A204.1 (cell line): ENCODE results near the gene GABRB2.
"Not testable (repeated sequence)": the region's sequence is repeated elsewhere in the genome, so short reads cannot be mapped to it uniquely, and the experiment has no call there.

Experiments used
- FAIRE-seq: peaks from 2 replicates; lab custom pipeline; 2012; peaks lifted over from hg19 to GRCh38; lab: Jason Lieb, UNC

The GABRB2 gene

GRCh38 chr5:161385027-161385426 lies 161.5 kb downstream of the GABRB2 start:
- no peak for FAIRE-seq

- no peak for FAIRE-seq
Measured at GRCh38 chr5:161382685-161383084, 163.8 kb downstream of the GABRB2 start.

DNA sequence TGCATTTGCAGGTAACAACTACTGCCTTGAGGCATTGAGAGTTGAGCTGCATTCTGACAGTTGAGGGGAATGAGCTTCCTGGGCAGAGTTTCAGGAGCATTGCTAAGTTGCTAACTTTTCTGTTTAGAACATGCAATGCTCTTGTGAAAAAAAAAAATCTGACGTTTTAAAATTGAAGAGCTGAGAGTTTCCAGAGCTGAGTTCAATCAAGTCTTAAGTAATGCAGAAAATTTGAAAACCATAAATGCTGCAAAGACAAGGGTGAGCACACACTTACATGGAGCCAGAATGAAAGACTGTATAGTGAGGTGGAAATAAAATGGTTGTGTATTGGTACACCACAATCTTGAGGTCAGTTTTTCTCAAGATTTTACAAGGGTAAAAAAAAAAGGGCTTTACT lies 166.0 kb downstream of the GABRB2 start:
- no peak for FAIRE-seq

DNA sequence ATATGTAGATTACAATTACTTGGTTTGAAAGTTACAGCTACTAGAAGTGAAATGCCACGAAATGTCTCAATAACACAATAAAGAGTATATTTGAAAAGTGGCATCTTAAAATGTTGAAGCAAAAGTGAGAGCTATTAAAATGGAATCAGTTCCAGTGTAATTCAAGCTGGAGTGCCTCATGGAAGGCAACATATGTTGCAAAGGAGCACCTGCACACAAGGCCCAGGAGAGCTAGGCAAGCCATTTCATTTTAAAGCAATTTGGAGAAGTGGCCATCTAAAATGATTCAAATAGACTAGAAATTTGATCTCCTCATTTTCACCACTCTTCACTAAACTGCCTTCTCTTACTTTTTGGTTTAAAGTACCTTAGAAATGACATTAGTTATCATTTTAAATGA lies 167.8 kb downstream of the GABRB2 start:
- FAIRE-seq = no peak

DNA sequence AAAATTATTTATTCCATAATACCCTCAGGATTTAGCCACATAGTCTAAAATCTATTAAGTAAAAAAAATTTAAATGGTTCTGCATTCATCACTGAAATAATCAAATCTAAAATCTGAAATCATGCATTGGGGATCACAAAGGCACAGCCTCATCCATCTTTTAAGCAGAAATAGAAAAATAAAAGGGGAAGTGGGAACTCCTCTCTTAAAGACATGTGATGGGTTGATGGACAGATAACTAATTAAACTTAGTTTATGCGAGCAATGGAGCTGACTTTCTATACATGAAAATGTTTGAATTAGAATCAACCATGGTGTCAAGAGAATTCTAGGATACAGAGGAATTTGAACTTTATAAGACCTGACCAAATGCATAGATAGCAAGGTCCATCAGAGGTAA lies 170.5 kb downstream of the GABRB2 start:
- no peak for FAIRE-seq

DNA sequence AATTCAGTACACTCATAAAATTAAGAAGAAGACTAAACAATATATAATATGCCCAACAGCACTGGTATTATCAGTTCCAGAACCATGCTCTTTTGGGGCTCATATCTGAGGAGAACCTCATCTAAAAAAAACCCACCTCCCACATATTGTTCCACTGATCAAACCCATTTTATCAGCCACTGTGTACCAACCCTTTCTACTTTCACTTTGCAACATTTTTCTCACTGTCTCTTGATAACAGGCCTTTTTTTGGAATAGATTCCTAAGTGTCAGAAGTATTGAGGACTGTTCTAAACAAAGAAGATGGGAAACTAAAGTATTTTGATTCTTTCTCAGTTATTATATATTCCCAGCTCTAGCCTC lies 173.2 kb downstream of the GABRB2 start:
- no peak for FAIRE-seq

DNA sequence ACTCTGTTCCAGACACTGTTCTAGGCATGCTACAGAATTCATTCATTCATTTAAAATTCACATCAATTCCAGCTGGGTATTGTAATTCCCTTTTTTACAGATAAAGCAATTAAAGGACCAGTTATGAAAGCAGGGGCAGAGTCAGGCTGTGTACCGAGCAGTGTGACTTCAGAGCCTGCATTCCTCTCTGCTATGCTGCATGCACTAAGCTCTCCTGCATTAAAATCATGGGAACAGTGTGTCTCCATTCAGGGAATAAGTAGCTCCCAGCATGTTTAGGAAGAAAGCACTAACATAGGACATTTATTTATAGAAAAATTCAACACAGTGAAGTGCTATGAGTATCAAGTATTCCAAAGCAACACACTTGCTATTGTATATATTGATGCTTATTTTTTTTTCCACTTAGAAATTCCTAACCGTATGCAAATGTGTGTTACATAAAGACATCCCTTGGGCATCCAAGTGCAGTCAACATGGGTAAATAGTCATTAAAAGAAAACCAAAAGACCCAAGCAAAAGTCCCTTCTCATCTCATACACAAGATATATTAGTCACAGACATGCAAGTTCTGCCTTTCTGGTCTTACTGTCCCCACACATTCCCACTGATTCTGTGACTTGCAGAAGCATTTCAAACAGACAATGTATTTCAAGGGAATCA lies 173.7 kb downstream of the GABRB2 start:
- no peak for FAIRE-seq

GRCh38 chr5:161369022-161369421 lies 177.5 kb downstream of the GABRB2 start:
- no peak for FAIRE-seq

- FAIRE-seq = no peak
Measured at GRCh38 chr5:161358446-161358845, 188.1 kb downstream of the GABRB2 start.

DNA sequence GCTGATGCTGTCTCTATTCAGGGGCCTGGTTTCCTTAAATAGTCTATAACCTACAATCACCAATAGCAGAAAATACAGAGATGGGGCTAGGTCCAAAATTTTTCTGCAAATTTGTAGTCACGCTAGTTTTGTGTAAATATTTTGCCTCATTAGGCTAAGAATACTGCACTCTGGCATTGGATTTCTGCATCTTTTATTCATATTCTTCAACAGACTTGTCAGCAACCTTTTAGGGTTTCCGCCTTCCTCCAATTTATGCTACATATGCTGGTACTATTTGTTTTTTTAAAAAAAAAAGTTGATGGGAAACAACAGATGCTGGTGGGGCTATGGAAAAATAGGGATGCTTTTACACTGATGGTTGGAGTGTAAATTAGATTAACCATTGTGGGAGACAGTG lies 202.3 kb downstream of the GABRB2 start:
- no peak for FAIRE-seq

GRCh38 chr5:161342886-161343285 lies 203.6 kb downstream of the GABRB2 start:
- FAIRE-seq = no peak

- FAIRE-seq = no peak
Measured at GRCh38 chr5:161340012-161340411, 206.5 kb downstream of the GABRB2 start.

- no peak for FAIRE-seq
Measured at GRCh38 chr5:161333194-161333880, 213.2 kb downstream of the GABRB2 start.

DNA sequence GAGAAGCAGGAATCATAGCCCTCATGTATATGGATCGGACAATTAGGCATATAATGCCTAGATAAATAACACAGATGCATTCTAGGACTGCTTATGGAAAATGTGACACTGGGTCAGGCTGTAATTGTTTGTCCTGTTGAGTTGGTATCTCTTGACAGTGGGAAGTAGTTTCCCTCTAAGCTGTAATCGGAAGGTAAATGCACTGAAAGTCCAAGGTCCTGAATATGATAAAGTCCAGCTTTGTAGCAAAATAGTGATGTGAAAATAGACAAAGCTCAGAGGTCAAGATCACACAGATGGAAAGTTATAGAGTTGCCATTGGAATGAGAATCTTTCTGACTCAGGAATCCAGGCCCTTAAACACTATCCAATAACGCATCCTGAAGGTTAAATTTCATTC lies 214.2 kb downstream of the GABRB2 start:
- FAIRE-seq = no peak

DNA sequence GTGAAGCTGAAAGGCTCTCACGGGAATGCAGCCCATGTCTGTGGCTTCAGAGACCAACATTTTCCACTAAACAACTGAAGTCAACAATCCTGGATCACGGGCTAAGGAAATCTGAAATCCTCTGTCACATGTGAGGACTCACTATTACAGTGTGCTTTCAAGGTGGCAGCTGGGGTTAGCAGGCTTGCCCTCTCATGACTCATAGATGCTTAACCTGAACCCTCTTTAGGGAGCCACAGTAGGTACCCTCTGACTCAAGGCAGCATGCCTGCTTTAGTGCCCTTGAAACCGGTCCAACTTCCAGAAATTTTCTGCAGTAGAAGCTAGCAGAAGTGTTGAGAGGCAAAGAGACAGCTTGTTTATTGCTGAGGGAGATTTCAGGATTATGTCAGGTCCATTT lies 232.5 kb downstream of the GABRB2 start:
- no peak for FAIRE-seq

DNA sequence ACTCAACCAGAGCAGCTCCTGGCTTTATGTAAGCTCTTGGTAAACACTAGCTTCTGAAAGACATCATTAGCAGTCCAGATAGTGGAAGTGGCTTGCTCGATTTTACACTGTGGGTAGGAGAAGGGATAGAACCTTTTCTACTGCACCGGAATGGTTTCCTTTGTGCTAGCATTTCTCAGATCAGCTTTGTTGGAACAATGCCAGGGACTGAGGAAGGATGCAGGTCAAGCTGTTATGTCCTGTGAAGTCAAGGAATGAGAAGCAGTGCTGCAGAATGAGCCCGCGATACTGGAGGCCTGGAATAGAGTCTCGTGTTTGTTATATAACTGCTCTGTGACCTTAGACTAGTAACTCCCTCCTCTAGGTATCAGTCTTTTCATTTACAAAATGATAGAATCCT lies 233.6 kb downstream of the GABRB2 start:
- FAIRE-seq = no peak

- no peak for FAIRE-seq
Measured at GRCh38 chr5:161311965-161312364, 234.6 kb downstream of the GABRB2 start.

- FAIRE-seq = no peak
Measured at GRCh38 chr5:161311146-161311708, 235.3 kb downstream of the GABRB2 start.

DNA sequence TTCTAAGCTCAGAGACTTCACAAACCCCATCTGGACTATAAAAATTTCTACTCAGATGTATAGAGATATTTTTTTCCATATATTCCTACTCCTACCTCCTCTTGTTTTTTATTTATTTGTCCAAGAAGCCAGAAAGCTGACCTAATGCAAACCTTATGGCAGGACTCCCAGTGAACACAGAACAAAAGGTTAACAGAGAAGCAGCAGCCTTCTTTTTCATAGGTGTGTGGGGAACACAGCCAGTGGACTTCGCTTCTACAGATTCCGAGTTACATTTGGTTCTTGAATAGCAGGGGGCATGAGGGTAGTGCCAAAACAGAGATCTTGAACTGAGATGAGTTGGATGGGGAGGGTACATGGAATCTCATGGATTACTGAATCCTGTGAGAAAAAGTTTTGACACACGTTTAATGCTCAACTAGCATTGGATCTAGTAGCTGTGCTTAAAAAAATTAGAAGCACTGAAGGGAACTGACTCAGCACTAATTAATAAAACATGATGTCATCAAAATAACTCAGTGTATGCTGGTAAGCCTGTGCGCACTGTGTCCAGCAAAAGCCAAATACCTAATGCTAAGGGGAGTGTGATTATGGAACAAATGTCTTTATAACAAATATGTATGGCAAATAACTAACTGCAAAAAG lies 240.1 kb downstream of the GABRB2 start:
- FAIRE-seq = no peak

DNA sequence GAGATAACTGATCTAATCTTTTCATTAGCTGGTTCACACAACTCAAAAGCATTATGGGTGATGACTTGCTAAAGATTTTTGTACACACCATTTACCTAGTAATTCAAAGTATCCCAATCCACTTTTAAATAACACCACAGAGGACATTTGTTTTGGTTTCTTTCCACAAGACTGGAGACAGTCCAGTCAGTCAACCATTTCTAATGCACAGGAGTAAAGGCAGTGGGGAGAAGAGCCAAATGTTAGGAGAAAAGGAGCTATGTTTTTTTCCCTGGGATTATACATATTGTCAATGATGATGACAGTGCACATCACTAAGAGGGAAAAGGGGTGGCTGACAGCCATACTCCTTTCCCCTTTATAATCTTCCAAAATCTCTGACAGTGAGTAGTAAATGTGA lies 240.9 kb downstream of the GABRB2 start:
- FAIRE-seq = no peak

DNA sequence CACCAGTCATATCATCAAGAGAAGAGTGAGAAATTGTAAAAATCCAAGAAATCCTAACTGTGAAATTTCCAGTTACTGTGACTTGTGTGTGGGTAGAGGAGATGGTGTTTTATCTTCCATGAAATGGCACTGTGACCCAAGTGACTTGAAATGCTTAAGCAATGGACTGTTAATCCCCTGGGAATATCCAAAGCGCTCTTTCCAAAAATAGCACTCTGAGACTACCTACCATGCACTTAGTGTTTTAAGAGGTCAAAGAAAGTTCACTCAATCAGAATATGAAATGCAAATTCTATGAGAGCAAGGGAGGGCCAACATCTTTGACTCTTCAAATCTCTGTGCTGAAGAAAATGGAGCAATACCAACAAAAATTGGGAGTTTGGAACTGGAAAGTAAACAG lies 244.0 kb downstream of the GABRB2 start:
- FAIRE-seq = no peak

GRCh38 chr5:161301586-161301985 lies 244.9 kb downstream of the GABRB2 start:
- no peak for FAIRE-seq

DNA sequence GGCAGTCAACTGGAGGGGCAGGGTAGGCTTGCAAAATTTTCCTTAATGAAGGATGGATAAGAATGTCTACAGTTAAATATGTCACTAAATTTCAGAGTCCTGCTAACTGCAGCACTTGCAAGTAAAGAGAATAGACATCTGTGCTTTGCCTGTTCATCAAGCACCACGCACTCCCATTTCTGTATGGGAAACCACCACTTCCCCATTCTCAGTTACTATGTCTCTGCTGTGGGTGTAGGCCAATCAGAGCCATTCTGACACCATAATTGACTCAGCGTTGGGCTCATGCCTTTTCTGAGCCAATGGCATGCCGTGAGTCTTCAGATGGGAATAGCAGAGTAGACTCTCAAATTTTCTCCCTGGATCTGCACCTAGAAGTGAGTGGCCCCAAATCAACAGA lies 247.5 kb downstream of the GABRB2 start:
- FAIRE-seq = no peak

DNA sequence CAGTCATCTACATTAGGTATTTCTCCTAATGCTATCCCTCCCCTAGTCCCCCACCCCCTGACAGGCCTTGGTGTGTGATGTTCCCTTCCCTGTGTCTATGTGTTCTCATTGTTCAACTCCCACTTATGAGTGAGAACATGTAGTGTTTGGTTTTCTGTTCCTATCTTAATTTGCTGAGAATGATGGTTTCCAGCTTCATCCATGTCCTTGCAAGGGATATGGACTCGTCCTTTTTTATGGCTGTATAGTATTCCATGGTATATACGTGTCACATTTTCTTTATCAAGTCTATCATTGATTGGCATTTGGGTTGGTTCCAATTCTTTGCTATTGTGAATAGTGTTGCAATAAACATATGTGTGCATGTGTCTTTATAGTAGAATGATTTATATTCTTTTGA lies 249.1 kb downstream of the GABRB2 start:
- not testable (repeated sequence) for FAIRE-seq
